MG63 (cell line): Measurements from ENCODE around the gene BPIFB6. TPM values are rescaled to one million over a fixed set of nuclear protein-coding genes. Genes with fewer than 3 reads are reported as not detected.

Experiments
- DNase-seq: peaks from one replicate; pipeline ENCODE4 v3.0.0-alpha.2; 2020
- H3K27me3 ChIP-seq: fragments of 250-450 bp; sonication (Bioruptor Pico); 2 replicates; pipeline ENCODE4 v1.5.1; 2020; ENCODE audit warnings: mild to moderate bottlenecking, moderate library complexity
- H3K36me3 ChIP-seq: fragments of 250-450 bp; sonication (Bioruptor Pico); 2 replicates; pipeline ENCODE4 v1.5.1; 2020; ENCODE audit warnings: mild to moderate bottlenecking, moderate library complexity
- H3K4me3 ChIP-seq: fragments of 250-450 bp; sonication (Bioruptor Pico); 2 replicates; pipeline ENCODE4 v1.5.1; 2020; ENCODE audit warnings: mild to moderate bottlenecking, moderate library complexity
- H3K9me3 ChIP-seq: fragments of 250-450 bp; sonication (Bioruptor Pico); 2 replicates; pipeline ENCODE4 v1.5.1; 2020; ENCODE audit warnings: mild to moderate bottlenecking, moderate library complexity
- total RNA-seq: library from RNA; depleted of rRNA; stranded (reverse); fragments of >200 nt; shearing (Covaris generic); gene quantifications from 2 replicates; pipeline ENCODE4 v1.2.3, GENCODE V29; 2014; ENCODE audit warnings: low replicate concordance

The BPIFB6 gene
- total RNA-seq, 1 experiment from 2014 or later = not detected

DNA sequence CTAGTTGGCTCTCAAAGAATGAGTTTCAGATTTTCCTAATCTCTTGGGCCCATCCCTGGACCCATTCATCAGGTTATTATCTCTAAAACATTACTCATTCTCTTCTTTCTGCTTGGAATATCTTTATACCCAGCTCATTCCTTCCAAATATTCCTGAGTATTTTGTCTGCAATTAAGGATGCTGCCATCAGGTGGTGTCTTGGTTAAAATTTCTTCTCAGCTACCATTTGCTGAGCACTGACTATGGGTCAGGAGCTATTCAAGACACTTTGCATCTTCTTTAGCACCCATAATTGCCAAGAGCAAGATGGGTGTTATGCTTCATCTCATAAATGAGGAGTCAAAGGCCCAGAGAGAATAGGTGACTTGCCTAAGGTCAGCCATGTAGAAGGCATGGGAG is 35.6 kb upstream of the BPIFB6 start:
- Histone ChIP-seq H3K27me3 (no peaks in the 10 kb centered on the region), H3K4me3 (no peak overlapping the region), H3K9me3 (no peaks in the 10 kb centered on the region; the same call in 1 of the 2 replicates), H3K36me3 (no peaks in the 10 kb centered on the region)
- no peak for DNase-seq

DNA sequence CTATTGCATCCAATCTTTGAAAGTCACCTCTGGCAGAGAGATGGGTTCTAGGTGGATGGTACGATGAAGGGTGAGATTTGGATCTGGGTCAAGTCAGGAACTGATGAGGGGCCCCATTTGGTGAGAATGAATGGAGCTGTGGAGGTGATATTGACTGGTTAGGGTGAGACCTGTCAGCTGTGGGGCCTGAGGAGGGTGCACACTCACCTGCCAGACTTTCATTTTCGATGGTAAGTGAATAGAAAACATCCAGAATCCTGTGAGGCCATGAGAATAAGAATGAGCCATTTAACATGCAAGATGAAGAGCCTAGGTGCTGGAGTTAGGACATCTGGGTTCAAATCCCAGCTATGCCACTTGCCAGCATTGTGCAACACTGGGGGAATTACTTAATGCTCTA is 34.0 kb upstream of the BPIFB6 start:
- Histone ChIP-seq H3K27me3 (no peaks in the 10 kb centered on the region), H3K36me3 (no peaks in the 10 kb centered on the region), H3K9me3 (no peaks in the 10 kb centered on the region; the same call in 1 of the 2 replicates), H3K4me3 (no peak overlapping the region)
- no peak for DNase-seq

- Histone ChIP-seq H3K9me3 (no peaks in the 10 kb centered on the region; the same call in 1 of the 2 replicates), H3K4me3 (no peak overlapping the region), H3K36me3 (no peaks in the 10 kb centered on the region), H3K27me3 (no peaks in the 10 kb centered on the region)
- no peak for DNase-seq
Measured at GRCh38 chr20:32999603-33000250, 31.7 kb upstream of the BPIFB6 start.

DNA sequence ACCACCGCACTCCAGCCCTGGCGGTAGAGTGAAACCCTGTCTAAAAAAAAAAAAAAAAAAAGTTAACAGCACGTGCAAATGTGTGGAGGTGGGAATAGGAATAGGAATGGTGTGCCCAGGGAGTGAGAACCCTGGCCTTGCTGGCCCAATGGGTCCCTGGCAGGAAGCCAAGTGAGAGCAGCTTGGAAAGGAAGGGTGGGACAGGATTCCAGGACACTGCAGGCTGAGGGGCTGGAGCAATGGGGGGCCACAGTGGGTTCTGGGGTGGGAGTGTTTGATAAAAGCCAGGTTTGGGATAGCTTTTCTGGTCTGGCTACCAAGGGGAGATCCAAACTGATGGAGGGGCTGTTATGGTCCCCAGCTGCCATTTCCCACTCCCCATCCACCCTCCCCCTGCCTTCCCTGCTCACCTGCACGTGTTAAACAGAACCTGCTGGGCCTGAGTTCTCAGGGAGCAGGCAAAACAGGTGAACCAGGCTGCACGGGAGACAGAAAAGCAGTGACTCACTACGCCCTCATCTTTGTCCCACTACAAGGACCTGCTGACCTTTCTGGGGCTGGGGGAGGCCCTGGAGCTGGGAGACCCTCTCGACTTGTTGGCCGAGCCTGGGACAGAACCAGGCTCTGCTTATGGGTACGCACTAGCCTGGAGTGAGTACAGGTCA is 30.5 kb upstream of the BPIFB6 start:
- H3K27me3 ChIP-seq = no peaks in the 10 kb centered on the region
- no peak for DNase-seq
- no peaks in the 10 kb centered on the region; the same call in none of the 2 replicates for H3K9me3 ChIP-seq
- H3K36me3 ChIP-seq = no peaks in the 10 kb centered on the region
- H3K4me3 ChIP-seq = no peak overlapping the region

DNA sequence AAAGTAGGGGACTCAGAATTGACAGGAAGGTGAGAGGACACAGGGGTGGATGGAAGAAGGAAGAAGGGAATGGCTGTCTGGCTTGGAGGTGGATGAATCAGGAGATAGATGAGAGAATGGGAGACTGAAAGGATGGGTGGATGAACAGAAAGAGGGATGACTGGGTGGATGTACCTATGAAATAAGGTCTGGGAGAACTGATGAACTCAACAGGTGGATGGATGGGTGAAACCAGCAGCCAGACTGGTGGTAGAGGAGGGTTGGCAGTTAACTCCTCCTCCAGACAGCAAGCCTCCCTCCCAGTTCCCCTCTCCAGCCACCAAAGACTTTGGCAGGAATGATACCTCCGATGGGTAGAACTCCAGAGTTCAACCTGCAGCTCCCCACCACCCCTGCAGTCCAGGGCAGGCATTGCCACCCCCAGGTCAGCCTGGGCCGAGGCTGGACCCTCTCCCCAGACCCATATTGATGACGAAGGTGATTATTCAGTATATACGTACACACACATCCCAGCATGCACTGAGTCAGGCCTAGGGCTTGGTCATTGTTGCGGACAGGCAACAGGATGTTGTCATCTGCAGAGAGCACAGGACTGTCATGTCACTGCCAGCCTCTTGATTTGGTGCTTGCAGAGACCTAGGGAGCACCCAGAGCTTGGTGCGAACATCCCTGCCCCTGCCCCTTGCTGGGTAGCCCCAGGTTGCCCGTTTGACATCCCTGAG is 29.2 kb upstream of the BPIFB6 start:
- DNase-seq = no peak

GRCh38 chr20:33004141-33004751 is 27.2 kb upstream of the BPIFB6 start, which contains the start of gene SUN5:
Gene SUN5 (minus strand): TSS chr20:33004433. CDS start chr20:33004340, 93 bp downstream.
- no peak for DNase-seq
- H3K9me3 ChIP-seq = no peaks in the 10 kb centered on the region; the same call in none of the 2 replicates
- H3K4me3 ChIP-seq = no peak within 1 kb of the TSS

More for the DNA sequence above, 29.2 kb upstream of the BPIFB6 start:
- Histone ChIP-seq H3K36me3 (no peaks in the 10 kb centered on the region), H3K9me3 (no peaks in the 10 kb centered on the region; the same call in none of the 2 replicates), H3K27me3 (no peaks in the 10 kb centered on the region), H3K4me3 (no peak overlapping the region)

DNA sequence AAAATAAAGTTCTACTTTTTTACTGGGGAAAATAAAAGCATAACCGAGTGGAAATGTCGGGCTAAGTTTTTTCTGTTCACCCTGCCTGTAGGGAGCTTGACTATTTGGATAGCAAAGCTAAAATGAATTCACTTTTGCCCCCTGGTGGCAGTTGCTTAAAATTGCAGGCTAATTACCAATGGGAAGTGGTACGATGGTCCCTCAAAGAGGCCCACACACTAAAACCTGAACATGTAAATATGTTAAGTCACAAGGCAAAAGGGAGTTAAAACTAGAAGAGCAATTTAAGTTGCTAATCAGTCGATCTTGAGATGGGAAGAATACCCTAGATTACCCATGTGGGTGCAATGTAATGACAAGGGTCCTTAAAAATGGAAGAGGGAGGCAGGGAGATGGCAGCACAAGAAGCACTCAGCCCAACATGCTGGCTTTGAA is 26.3 kb upstream of the BPIFB6 start:
- Histone ChIP-seq H3K9me3 (no peaks in the 10 kb centered on the region; the same call in none of the 2 replicates), H3K4me3 (no peak overlapping the region), H3K27me3 (no peaks in the 10 kb centered on the region), H3K36me3 (no peaks in the 10 kb centered on the region)
- DNase-seq = no peak

More at GRCh38 chr20:33004141-33004751, 27.2 kb upstream of the BPIFB6 start, which contains the start of gene SUN5:
- Histone ChIP-seq H3K27me3 (no peaks in the 10 kb centered on the region), H3K36me3 (no peaks in the 10 kb centered on the region)

DNA sequence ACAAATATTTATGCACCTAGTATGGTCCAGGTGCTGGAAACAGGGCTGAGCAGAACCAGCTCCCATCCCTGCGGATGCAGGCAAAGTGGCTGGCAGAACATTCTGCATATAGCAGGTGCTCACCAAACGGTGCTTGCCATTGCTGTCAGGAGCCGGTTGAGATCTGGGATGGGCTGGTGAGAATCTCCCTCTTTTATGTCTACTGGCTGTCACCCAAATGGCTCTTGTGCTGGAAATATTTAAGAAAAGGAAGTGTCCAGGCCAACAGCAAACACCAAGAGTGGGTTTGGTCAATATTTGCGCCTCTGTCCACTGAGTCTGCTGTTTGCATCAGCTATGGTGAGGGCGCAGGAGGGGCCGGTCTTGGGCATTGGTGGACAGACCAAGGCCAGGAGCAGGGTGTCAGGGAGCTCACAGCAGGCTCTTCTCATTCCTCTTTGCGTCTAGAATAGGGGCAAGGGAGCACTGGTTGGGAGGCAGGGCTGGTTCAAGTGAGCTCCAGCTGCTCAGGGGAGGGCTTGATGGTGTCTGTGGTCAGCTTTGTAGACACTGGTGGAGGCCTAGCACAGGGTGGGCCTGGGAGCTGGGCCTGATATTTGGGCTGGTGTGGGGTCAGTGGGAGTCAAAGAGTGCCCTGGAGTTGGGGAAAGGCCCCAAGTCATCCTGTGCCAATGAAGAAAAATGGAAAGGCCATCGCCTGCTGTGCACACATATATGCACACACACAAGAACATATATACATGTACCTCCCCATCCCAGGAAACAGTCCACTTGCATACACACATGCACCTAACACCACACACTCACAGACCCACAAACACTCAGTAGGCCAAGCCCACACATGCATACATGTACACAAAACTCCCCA is 25.3 kb upstream of the BPIFB6 start:
- Histone ChIP-seq H3K27me3 (no peaks in the 10 kb centered on the region), H3K4me3 (no peak overlapping the region), H3K9me3 (no peaks in the 10 kb centered on the region; the same call in none of the 2 replicates), H3K36me3 (no peaks in the 10 kb centered on the region)
- DNase-seq = no peak

DNA sequence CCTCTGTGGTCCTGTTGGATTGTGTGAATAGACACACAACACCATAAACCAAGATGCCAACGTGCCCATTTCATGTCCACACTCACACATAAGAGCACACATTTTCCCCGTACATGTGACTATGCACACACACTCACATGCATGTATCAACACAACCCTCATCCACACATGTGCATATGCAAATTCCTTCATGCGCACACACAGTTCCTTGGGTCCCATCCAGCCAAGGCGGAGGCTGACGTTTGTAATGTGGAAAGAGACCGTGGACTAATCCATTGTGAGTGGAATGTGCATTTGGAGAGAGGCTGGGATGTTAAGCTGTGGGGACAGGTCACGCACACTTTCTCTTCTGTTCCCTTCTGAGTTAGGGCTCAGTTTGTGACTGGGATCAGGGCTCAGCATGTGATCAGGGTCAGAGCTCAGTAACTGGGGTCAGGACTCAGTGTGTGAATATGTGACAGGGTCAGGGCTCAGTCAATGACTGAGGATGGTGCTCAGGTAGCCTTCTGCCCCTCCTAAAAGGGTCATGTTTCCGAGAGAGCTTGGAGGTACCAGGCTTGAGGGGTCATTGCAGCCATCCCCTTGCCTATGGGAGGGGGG is 24.6 kb upstream of the BPIFB6 start:
- Histone ChIP-seq H3K27me3 (no peaks in the 10 kb centered on the region), H3K36me3 (no peaks in the 10 kb centered on the region), H3K4me3 (no peak overlapping the region), H3K9me3 (no peaks in the 10 kb centered on the region; the same call in none of the 2 replicates)
- DNase-seq = no peak

- no peak for DNase-seq
- H3K36me3 ChIP-seq = no peaks in the 10 kb centered on the region
Measured at GRCh38 chr20:33007376-33008335, 23.8 kb upstream of the BPIFB6 start, which contains the start of gene BPIFB2. Gene BPIFB2 (plus strand): TSS chr20:33007704. CDS start chr20:33008575, 871 bp downstream.

DNA sequence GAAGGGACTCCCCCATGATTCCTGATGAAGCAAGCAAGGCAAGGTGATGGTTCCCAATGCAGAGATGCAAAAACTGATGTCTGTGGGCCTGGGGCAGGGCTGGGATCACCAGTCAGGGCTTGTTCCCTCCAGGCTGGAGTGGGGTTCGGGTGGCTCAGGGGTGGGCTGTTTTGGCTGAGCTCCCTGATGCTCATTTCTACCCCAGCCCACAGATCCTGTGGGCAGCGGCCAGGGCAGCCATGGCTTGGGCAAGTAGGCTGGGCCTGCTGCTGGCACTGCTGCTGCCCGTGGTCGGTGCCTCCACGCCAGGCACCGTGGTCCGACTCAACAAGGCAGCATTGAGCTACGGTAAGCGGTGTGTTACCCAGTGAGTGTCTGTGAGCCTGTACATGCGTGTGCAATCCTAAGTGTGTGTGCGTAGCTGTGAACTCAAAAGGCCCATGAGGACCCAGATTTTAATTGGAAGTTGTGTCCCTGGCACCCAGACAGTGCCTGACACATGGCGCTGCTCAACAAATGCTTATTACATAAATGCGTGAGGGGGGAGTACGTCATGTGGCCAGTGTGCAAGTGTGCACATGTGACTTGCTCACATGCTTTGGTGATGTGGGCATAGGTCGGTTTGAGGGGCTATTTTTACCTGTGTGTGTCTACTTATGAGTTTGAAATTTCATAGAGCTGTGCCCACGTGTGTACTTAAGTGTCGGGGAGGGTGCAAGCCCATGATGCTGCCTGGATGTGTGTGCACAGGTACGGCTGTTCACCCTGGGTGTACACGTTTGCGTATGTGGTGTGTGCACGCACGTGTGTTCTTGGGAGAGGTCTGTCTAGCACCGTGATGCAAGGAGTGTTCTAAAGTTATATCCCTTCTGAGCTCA is 22.9 kb upstream of the BPIFB6 start:
- H3K27me3 ChIP-seq = no peaks in the 10 kb centered on the region
- no peak overlapping the region for H3K4me3 ChIP-seq
- H3K36me3 ChIP-seq = no peaks in the 10 kb centered on the region
- DNase-seq = no peak
- H3K9me3 ChIP-seq = no peaks in the 10 kb centered on the region; the same call in none of the 2 replicates

More at GRCh38 chr20:33007376-33008335, 23.8 kb upstream of the BPIFB6 start, which contains the start of gene BPIFB2:
- Histone ChIP-seq H3K4me3 (no peak within 1 kb of the TSS), H3K27me3 (no peaks in the 10 kb centered on the region), H3K9me3 (no peaks in the 10 kb centered on the region; the same call in none of the 2 replicates)

DNA sequence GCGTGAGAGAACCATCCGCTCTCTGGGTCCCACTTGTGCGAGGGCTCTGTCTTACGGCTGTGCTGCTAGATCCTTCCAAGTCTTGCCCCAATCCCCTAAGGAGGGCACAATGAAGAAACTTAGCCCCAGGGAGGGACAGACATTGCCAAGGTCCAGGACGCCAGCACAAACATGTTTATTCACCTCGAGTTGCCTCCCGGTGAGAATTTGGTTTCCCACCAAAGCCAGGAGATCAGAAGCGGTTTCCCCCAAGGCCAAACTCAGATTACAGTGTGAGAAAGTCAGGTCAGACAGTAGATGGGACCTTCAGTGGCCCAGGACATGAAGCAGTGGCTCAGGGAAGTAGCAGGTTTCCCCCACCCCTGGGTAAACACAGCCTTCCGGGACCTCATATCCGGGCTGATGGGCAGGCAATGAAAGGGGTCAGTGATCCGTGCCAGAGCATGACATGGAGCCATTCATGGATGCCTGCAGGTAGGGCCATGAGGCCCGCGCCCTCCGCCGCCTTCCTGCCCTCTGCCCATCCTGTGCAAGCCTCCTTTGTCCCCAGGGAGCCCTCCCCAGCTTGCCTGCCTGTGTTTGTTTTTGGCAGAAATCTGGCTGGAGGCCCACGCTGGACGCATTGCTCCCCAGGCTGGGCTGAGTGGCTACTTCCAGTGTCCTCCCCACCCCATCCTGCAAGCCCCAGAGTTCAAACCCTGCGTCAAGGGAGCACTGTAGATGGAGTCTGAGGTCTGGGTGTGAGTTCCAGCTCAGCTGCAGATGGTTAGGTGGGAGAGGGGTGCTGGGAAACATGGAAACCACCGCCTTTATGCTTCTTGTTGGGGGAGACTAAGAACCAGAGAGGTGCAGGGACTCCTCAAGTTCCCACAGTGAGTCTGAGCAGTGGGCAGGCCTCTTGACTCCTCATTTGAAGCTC is 22.0 kb upstream of the BPIFB6 start:
- H3K27me3 ChIP-seq = no peaks in the 10 kb centered on the region
- H3K4me3 ChIP-seq = no peak overlapping the region
- DNase-seq = no peak
- no peaks in the 10 kb centered on the region; the same call in none of the 2 replicates for H3K9me3 ChIP-seq
- no peaks in the 10 kb centered on the region for H3K36me3 ChIP-seq

- DNase-seq = no peak
- Histone ChIP-seq H3K4me3 (no peak overlapping the region), H3K36me3 (no peaks in the 10 kb centered on the region), H3K9me3 (no peaks in the 10 kb centered on the region; the same call in none of the 2 replicates), H3K27me3 (no peaks in the 10 kb centered on the region)
Measured at GRCh38 chr20:33010133-33010504, 21.3 kb upstream of the BPIFB6 start.
